ENCODE measurements around the gene ABL2. TPM values are rescaled to one million over a fixed set of nuclear protein-coding genes. Genes with fewer than 3 reads are reported as not detected.

Gene ABL2
- total and polyA plus RNA-seq, 9 of the 15 experiments (the other 6 are each of a cell fraction or from before 2014, with no cell fraction given): 1.4 to 15.0 (median 8.6) TPM

DNA sequence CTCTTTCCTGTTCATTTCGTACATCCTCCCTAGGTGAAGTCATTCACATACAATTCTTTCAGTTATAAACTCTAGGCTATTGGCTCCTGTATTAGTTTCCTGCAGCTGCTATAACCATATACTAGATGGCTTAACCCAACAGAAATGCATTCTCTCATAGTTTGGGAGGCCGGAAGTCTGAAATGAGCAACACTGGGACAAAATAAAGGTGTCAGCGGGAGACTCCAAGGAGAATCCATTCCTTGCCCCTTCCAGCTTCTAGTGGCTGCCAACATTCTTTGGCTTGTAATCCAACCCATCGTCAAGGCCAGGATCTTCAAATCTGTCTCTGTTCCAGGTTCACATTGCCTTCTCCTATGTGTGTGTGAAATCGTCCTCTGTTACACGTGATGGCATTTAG is 76.3 kb downstream of the ABL2 start:
- H3K9ac ChIP-seq (ENCODE audit: insufficient read depth in 1 of 2, low read depth in 2 of 2, low read length in 2 of 2): no peak overlapping the region
- no peak overlapping the region for H3K4me2 ChIP-seq (ENCODE audit: insufficient read depth, low read length)
- H3K9me1 ChIP-seq (ENCODE audit: control insufficient read depth, insufficient read depth, low read length): no peaks in the 10 kb centered on the region
- ChIA-PET POLR2A (no interaction called here), CTCF (ENCODE audit: low intra/inter-chr PET ratio) (no interaction called here)
- H4K20me1 ChIP-seq (replicated peaks; ENCODE audit: control insufficient read depth, insufficient read depth, low read length): no peaks in the 10 kb centered on the region; the same call in 1 of the 2 replicates
- H3K27ac ChIP-seq (ENCODE audit: extremely low read depth, low read depth, low read length): no peak overlapping the region
- TF ChIP-seq, protein P1, sequence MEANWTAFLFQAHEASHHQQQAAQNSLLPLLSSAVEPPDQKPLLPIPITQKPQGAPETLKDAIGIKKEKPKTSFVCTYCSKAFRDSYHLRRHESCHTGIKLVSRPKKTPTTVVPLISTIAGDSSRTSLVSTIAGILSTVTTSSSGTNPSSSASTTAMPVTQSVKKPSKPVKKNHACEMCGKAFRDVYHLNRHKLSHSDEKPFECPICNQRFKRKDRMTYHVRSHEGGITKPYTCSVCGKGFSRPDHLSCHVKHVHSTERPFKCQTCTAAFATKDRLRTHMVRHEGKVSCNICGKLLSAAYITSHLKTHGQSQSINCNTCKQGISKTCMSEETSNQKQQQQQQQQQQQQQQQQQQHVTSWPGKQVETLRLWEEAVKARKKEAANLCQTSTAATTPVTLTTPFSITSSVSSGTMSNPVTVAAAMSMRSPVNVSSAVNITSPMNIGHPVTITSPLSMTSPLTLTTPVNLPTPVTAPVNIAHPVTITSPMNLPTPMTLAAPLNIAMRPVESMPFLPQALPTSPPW (CRISPR knock-in tag; IDR thresholded peaks at IDR 0.05): no peak
- TF ChIP-seq POU5F1 (IDR thresholded peaks at IDR 0.05; ENCODE audit: borderline replicate concordance, low read depth, low read length, partially characterized antibody) (no peak), COPS2 (conservative IDR thresholded peaks at IDR 0.05) (no peak), NELFE (IDR thresholded peaks at IDR 0.05; ENCODE audit: insufficient read depth, insufficient read length) (no peak), ZNF165 (CRISPR knock-in tag; IDR thresholded peaks at IDR 0.05; ENCODE audit: borderline replicate concordance) (no peak), ZNF778 (CRISPR knock-in tag; IDR thresholded peaks at IDR 0.05) (no peak), PHB (CRISPR knock-in tag; IDR thresholded peaks at IDR 0.05) (no peak), GTF2E2 (tag; IDR thresholded peaks at IDR 0.05) (no peak), ZNF175 (CRISPR knock-in tag; IDR thresholded peaks at IDR 0.05; ENCODE audit: low read depth) (no peak)
- TF ChIP-seq, protein P2, sequence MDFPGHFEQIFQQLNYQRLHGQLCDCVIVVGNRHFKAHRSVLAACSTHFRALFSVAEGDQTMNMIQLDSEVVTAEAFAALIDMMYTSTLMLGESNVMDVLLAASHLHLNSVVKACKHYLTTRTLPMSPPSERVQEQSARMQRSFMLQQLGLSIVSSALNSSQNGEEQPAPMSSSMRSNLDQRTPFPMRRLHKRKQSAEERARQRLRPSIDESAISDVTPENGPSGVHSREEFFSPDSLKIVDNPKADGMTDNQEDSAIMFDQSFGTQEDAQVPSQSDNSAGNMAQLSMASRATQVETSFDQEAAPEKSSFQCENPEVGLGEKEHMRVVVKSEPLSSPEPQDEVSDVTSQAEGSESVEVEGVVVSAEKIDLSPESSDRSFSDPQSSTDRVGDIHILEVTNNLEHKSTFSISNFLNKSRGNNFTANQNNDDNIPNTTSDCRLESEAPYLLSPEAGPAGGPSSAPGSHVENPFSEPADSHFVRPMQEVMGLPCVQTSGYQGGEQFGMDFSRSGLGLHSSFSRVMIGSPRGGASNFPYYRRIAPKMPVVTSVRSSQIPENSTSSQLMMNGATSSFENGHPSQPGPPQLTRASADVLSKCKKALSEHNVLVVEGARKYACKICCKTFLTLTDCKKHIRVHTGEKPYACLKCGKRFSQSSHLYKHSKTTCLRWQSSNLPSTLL (IDR thresholded peaks at IDR 0.05): no peak
- BruUV-seq (replicated peaks): no TSS peak
- H3K36me3 ChIP-seq (ENCODE audit: control insufficient read depth, insufficient read depth, low read length): no peaks in the 10 kb centered on the region
- no peak for ATAC-seq
- intact Hi-C loops (cut with micrococcal nuclease): no loop called here
- DNase-seq (ENCODE audit: extremely low read depth in 1 of 4, low spot score in 3 of 4): no peak
- no peak for FAIRE-seq
- no peaks in the 10 kb centered on the region for H3K4me1 ChIP-seq (replicated peaks in 1 of 2; ENCODE audit: control insufficient read depth in 2 of 2, insufficient read depth in 2 of 2, low read length in 2 of 2)
- no peaks in the 10 kb centered on the region for H3K9me3 ChIP-seq (replicated peaks; ENCODE audit: control insufficient read depth, insufficient read depth, low read depth, low read length)
- WGBS (ENCODE audit: insufficient coverage, low coverage, missing lambda C conversion rate): 79% methylated on average over 6 of the region's 6 CpGs
- no peak overlapping the region for H3K4me3 ChIP-seq
- no peak overlapping the region for H2AFZ ChIP-seq (ENCODE audit: low read depth, low read length)
- in situ Hi-C loops (cut with MboI): no loop called here
- no peaks in the 10 kb centered on the region for H3K27me3 ChIP-seq (ENCODE audit: control insufficient read depth in 2 of 2, insufficient read depth in 2 of 2, low read length in 2 of 2)
- peaks cover 3% of the 10 kb centered on the region; the same call in 1 of the 3 replicates for H3K79me2 ChIP-seq (ENCODE audit: control insufficient read depth, insufficient read depth, low read length)
